ENCODE data around the gene TUBB2A. TPM values are rescaled to one million over a fixed set of nuclear protein-coding genes. Genes with fewer than 3 reads are reported as not detected.

The TUBB2A gene
- total and polyA plus RNA-seq, 2 donors from 2014 or later, result 49.8 to 80.9 TPM

- peaks cover 0 to 5% (median 4%) of the 10 kb centered on the region in 3 donors for H3K4me1 ChIP-seq (ENCODE audit: control insufficient read depth in 2 of 3, insufficient read depth in 2 of 3, low read depth in 1 of 3, low read length in 3 of 3)
- no peak overlapping the region for H3K9ac ChIP-seq (ENCODE audit: low read length in 3 of 3)
- intact Hi-C loops (cut with DNase I), result no loop called here
- TF ChIP-seq CTCF (IDR thresholded peaks at IDR 0.05; ENCODE audit: borderline replicate concordance, extremely low read depth, insufficient read depth), result no peak
- no peak overlapping the region for H3K4me3 ChIP-seq (ENCODE audit: low read length in 3 of 3)
- no peak for DNase-seq
- peaks cover 0 to 24% (median 19%) of the 10 kb centered on the region in 3 donors for H3K36me3 ChIP-seq (ENCODE audit: control insufficient read depth in 2 of 3, insufficient read depth in 3 of 3, low read length in 3 of 3)
- H3K27ac ChIP-seq (ENCODE audit: low read depth in 2 of 2, low read length in 2 of 2), result no peak overlapping the region
- H3K9me3 ChIP-seq (ENCODE audit: control insufficient read depth in 2 of 3, insufficient read depth in 1 of 3, low read length in 3 of 3), result no peaks in the 10 kb centered on the region
- H3K27me3 ChIP-seq (ENCODE audit: control insufficient read depth, insufficient read depth, low read length), result no peaks in the 10 kb centered on the region
- no peak for FAIRE-seq
Measured at GRCh38 chr6:3114377-3114776, 43.0 kb downstream of the TUBB2A start.

GRCh38 chr6:3109761-3110160 lies 47.6 kb downstream of the TUBB2A start:
- DNase-seq, result no peak

GRCh38 chr6:3108746-3109414 lies 48.5 kb downstream of the TUBB2A start:
- Histone ChIP-seq H3K27ac (ENCODE audit: low read depth in 2 of 2, low read length in 2 of 2) (no peak overlapping the region), H3K36me3 (ENCODE audit: control insufficient read depth in 2 of 3, insufficient read depth in 3 of 3, low read length in 3 of 3) (peaks cover 0 to 35% (median 34%) of the 10 kb centered on the region in 3 donors), H3K9me3 (ENCODE audit: control insufficient read depth in 2 of 3, insufficient read depth in 1 of 3, low read length in 3 of 3) (no peaks in the 10 kb centered on the region), H3K9ac (ENCODE audit: low read length in 3 of 3) (no peak overlapping the region), H3K4me3 (ENCODE audit: low read length in 3 of 3) (no peak overlapping the region), H3K27me3 (ENCODE audit: control insufficient read depth, insufficient read depth, low read length) (no peaks in the 10 kb centered on the region), H3K4me1 (ENCODE audit: control insufficient read depth in 2 of 3, insufficient read depth in 2 of 3, low read depth in 1 of 3, low read length in 3 of 3) (peaks cover 0 to 5% (median 0%) of the 10 kb centered on the region in 3 donors)
- no peak for FAIRE-seq
- no peak for TF ChIP-seq CTCF (IDR thresholded peaks at IDR 0.05; ENCODE audit: borderline replicate concordance, extremely low read depth, insufficient read depth)
- intact Hi-C loops (cut with DNase I), result no loop called here
- peak in 1 of 5 donors; percentile 24 for DNase-seq

More at GRCh38 chr6:3109761-3110160, 47.6 kb downstream of the TUBB2A start:
- peaks cover 0 to 5% (median 0%) of the 10 kb centered on the region in 3 donors for H3K4me1 ChIP-seq (ENCODE audit: control insufficient read depth in 2 of 3, insufficient read depth in 2 of 3, low read depth in 1 of 3, low read length in 3 of 3)
- no peak for FAIRE-seq
- TF ChIP-seq CTCF (IDR thresholded peaks at IDR 0.05; ENCODE audit: borderline replicate concordance, extremely low read depth, insufficient read depth), result no peak
- no peak overlapping the region for H3K27ac ChIP-seq (ENCODE audit: low read depth in 2 of 2, low read length in 2 of 2)
- H3K9me3 ChIP-seq (ENCODE audit: control insufficient read depth in 2 of 3, insufficient read depth in 1 of 3, low read length in 3 of 3), result no peaks in the 10 kb centered on the region
- no peak overlapping the region for H3K9ac ChIP-seq (ENCODE audit: low read length in 3 of 3)
- no peaks in the 10 kb centered on the region for H3K27me3 ChIP-seq (ENCODE audit: control insufficient read depth, insufficient read depth, low read length)
- no peak overlapping the region for H3K4me3 ChIP-seq (ENCODE audit: low read length in 3 of 3)
- intact Hi-C loops (cut with DNase I), result no loop called here
- H3K36me3 ChIP-seq (ENCODE audit: control insufficient read depth in 2 of 3, insufficient read depth in 3 of 3, low read length in 3 of 3), result peaks cover 0 to 40% (median 39%) of the 10 kb centered on the region in 3 donors

Other genes with a start within 250 kb of the TUBB2A start
- 136 TPM for gene SERPINB6, start 186.0 kb downstream of the TUBB2A start, total RNA-seq
- 212 TPM for gene SERPINB6, start 186.0 kb downstream of the TUBB2A start, polyA plus RNA-seq (ENCODE audit: insufficient read depth, low read depth, low replicate concordance)
- 37.0 TPM for gene NQO2, start 157.7 kb downstream of the TUBB2A start, total RNA-seq
- 291 TPM for gene NQO2, start 157.7 kb downstream of the TUBB2A start, polyA plus RNA-seq (ENCODE audit: insufficient read depth, low read depth, low replicate concordance)
- gene RIPK1, start 89.0 kb downstream of the TUBB2A start, total RNA-seq, result 30.4 TPM
- 14.7 TPM for gene RIPK1, start 89.0 kb downstream of the TUBB2A start, polyA plus RNA-seq (ENCODE audit: insufficient read depth, low read depth, low replicate concordance)
- 28.9 TPM for gene BPHL, start 38.8 kb downstream of the TUBB2A start, total RNA-seq
- 94.1 TPM for gene BPHL, start 38.8 kb downstream of the TUBB2A start, polyA plus RNA-seq (ENCODE audit: insufficient read depth, low read depth, low replicate concordance)
- gene TUBB2B, start 70.1 kb upstream of the TUBB2A start, total RNA-seq, result 34.2 TPM
- 46.1 TPM for gene TUBB2B, start 70.1 kb upstream of the TUBB2A start, polyA plus RNA-seq (ENCODE audit: insufficient read depth, low read depth, low replicate concordance)
- 24.9 TPM for gene PSMG4, start 101.4 kb upstream of the TUBB2A start, total RNA-seq
- gene PSMG4, start 101.4 kb upstream of the TUBB2A start, polyA plus RNA-seq (ENCODE audit: insufficient read depth, low read depth, low replicate concordance), result 36.8 TPM

All from kidney (tissue), 14 donors.